IMR-90 (cell line): ENCODE data around the gene SARDH. TPM values are rescaled to one million over a fixed set of nuclear protein-coding genes. Genes with fewer than 3 reads are reported as not detected.

ENCODE experiments used
- ATAC-seq: fragments of 200-7000 bp; cut with Tn5 transposase; 2 replicates; pipeline ENCODE4 v1.9.1; 2020; ENCODE audit warnings: low read depth, mild to moderate bottlenecking, moderate library complexity
- BruUV-seq: library from RNA; stranded (reverse); fragments of 400-500 nt; replicated peaks from 2 replicates; lab custom pipeline; 2021; lab: Mats Ljungman, UMichigan
- CTCF ChIA-PET: fragments of 300-600 bp; formaldehyde crosslinking; extraction: SDS; loops from one replicate; lab custom pipeline; 2021; ENCODE audit warnings: antibody characterized with exemption; lab: Yijun Ruan, JAX
- POLR2A ChIA-PET: fragments of 300-600 bp; sonication (Branson Sonifier 250); formaldehyde crosslinking; loops from one replicate; lab custom pipeline; 2022; ENCODE audit warnings: antibody characterized with exemption; ENCODE audit not compliant: unreplicated experiment; lab: Charles Lee
- DNase-seq: peaks from one replicate; pipeline ENCODE4 v3.0.0; 2013
- H2AFZ ChIP-seq: replicated peaks from 2 replicates; pipeline ENCODE3; 2013; ENCODE audit warnings: low read length, mild to moderate bottlenecking; ENCODE audit not compliant: poor library complexity
- H2AK5ac ChIP-seq: 2 replicates; pipeline ENCODE4 v1.6.1; 2013; ENCODE audit warnings: low read depth, low read length, inconsistent platforms
- H2AK9ac ChIP-seq: replicated peaks from 2 replicates; pipeline ENCODE3; 2013; ENCODE audit warnings: mild to moderate bottlenecking, low read depth, low read length, moderate library complexity; ENCODE audit not compliant: poor library complexity
- H2BK120ac ChIP-seq: 2 replicates; pipeline ENCODE4 v1.6.1; 2013; ENCODE audit warnings: low read depth, low read length, inconsistent platforms
- H2BK15ac ChIP-seq: 3 replicates; pipeline ENCODE4 v1.6.1; 2013; ENCODE audit warnings: low read depth, low read length, inconsistent platforms
- H2BK20ac ChIP-seq: 2 replicates; pipeline ENCODE4 v1.6.1; 2013; ENCODE audit warnings: low read depth, mild to moderate bottlenecking, inconsistent platforms, low read length, moderate library complexity
- H2BK5ac ChIP-seq: 2 replicates; pipeline ENCODE4 v1.6.1; 2013; ENCODE audit warnings: mild to moderate bottlenecking, low read depth, low read length, inconsistent platforms; ENCODE audit not compliant: poor library complexity, severe bottlenecking
- H3K14ac ChIP-seq: replicated peaks from 2 replicates; pipeline ENCODE4 v1.6.1; 2013; ENCODE audit warnings: low read depth, low read length, inconsistent platforms
- H3K18ac ChIP-seq: 2 replicates; pipeline ENCODE4 v1.6.1; 2013; ENCODE audit warnings: low read depth, low read length, control low read depth
- H3K23ac ChIP-seq: 2 replicates; pipeline ENCODE4 v1.6.1; 2013; ENCODE audit warnings: low read depth, low read length, inconsistent platforms
- H3K27ac ChIP-seq: 2 replicates; pipeline ENCODE4 v1.5.1; 2013; ENCODE audit warnings: mild to moderate bottlenecking, control low read depth, low read length; ENCODE audit not compliant: insufficient read depth
- H3K27me3 ChIP-seq: 2 replicates; pipeline ENCODE4 v1.6.1; 2013; ENCODE audit warnings: low read length; ENCODE audit not compliant: control insufficient read depth, insufficient read depth
- H3K36me3 ChIP-seq: 2 replicates; pipeline ENCODE4 v1.6.1; 2013; ENCODE audit warnings: low read length, mixed read lengths; ENCODE audit not compliant: control insufficient read depth, insufficient read depth
- H3K4ac ChIP-seq: 2 replicates; pipeline ENCODE4 v1.6.1; 2013; ENCODE audit warnings: low read depth, low read length, inconsistent platforms
- H3K4me1 ChIP-seq: 2 replicates; pipeline ENCODE4 v1.6.1; 2013; ENCODE audit warnings: low read length, mixed read lengths; ENCODE audit not compliant: control insufficient read depth, insufficient read depth
- H3K4me2 ChIP-seq: 2 replicates; pipeline ENCODE4 v1.6.1; 2013; ENCODE audit warnings: low read depth, mild to moderate bottlenecking, control low read depth, low read length, moderate library complexity
- H3K4me3 ChIP-seq: 2 replicates; pipeline ENCODE4 v1.5.1; 2013; ENCODE audit warnings: low read depth, mild to moderate bottlenecking, control low read depth, low read length, moderate library complexity; ENCODE audit not compliant: insufficient read depth
- H3K56ac ChIP-seq: 2 replicates; pipeline ENCODE4 v1.6.1; 2013; ENCODE audit warnings: low read length, inconsistent platforms; ENCODE audit not compliant: insufficient read depth; ENCODE audit errors: extremely low read depth
- H3K79me1 ChIP-seq, 2 experiments: 2 replicates each; pipeline ENCODE4 v1.6.1; 2013; ENCODE audit warnings: low read length in 2 of 2, inconsistent platforms in 1 of 2, low read depth in 1 of 2
- H3K9ac ChIP-seq: 2 replicates; pipeline ENCODE4 v1.6.1; 2013; ENCODE audit warnings: low read depth, low read length, control low read depth
- H3K9me1 ChIP-seq: 2 replicates; pipeline ENCODE4 v1.6.1; 2013; ENCODE audit warnings: low read length, inconsistent platforms; ENCODE audit not compliant: insufficient read depth
- H3K9me3 ChIP-seq: 2 replicates; pipeline ENCODE4 v1.6.1; 2013; ENCODE audit warnings: low read length; ENCODE audit not compliant: control insufficient read depth, insufficient read depth
- H4K20me1 ChIP-seq: 2 replicates; pipeline ENCODE4 v1.6.1; 2013; ENCODE audit warnings: low read length, inconsistent platforms; ENCODE audit not compliant: insufficient read depth
- H4K5ac ChIP-seq: 2 replicates; pipeline ENCODE4 v1.6.1; 2013; ENCODE audit warnings: mild to moderate bottlenecking, low read depth, low read length, control low read depth
- H4K8ac ChIP-seq, 2 experiments: 2 replicates each; pipeline ENCODE4 v1.6.1; 2013; ENCODE audit warnings: low read depth in 2 of 2, low read length in 2 of 2, control low read depth in 1 of 2, inconsistent platforms in 1 of 2
- H4K91ac ChIP-seq: 2 replicates; pipeline ENCODE4 v1.6.1; 2013; ENCODE audit warnings: low read depth, low read length, inconsistent platforms; ENCODE audit not compliant: insufficient read depth
- RAD21 ChIP-seq: IDR thresholded peaks from 2 replicates; pipeline ENCODE4 v1.6.1; 2012; ENCODE audit warnings: low read length, improper control_type of control experiment
- RFX5 ChIP-seq: IDR thresholded peaks from 2 replicates; pipeline ENCODE4 v1.8.0; 2012; ENCODE audit warnings: low read depth, mild to moderate bottlenecking, low read length, moderate library complexity
- WGBS, 2 experiments: methylation state at CpG; one replicate each; pipeline versions ENCODE4 v1.1.5 to v1.1.7; 2013; ENCODE audit warnings: missing lambda C conversion rate in 2 of 2; ENCODE audit not compliant: insufficient read length in 1 of 2; ENCODE audit errors: extremely low coverage in 2 of 2; 5-methylcytosine and 5-hydroxymethylcytosine counted together
- dilution Hi-C: fragments of 300-500 bp; cut with HindIII; formaldehyde crosslinking; loops from one replicate; pipeline ENCODE4 v1.14.3; 2018; ENCODE audit warnings: low sequenced_read_pairs; ENCODE audit not compliant: unreplicated experiment
- in situ Hi-C: fragments of 300-500 bp; cut with MboI; formaldehyde crosslinking; loops from 3 replicates; pipeline ENCODE4 v1.14.3; 2019; ENCODE audit warnings: low sequenced_read_pairs, inconsistent platforms, mixed read lengths
- intact Hi-C: fragments of 100-400 bp; cut with micrococcal nuclease; formaldehyde crosslinking; loops from 2 replicates; pipeline ENCODE4 v1.10.0; 2022
- polyA plus RNA-seq, 3 experiments: library from polyadenylated mRNA; depleted of rRNA; stranded (reverse); fragments of >200 nt; gene quantifications; 2 replicates each; pipeline ENCODE4 v1.2.3, GENCODE V29; 2012; ENCODE audit warnings: low replicate concordance in 1 of 3
- total RNA-seq: library from RNA; depleted of rRNA; stranded (reverse); fragments of >200 nt; gene quantifications from 2 replicates; pipeline ENCODE4 v1.2.3, GENCODE V29; 2012

Gene SARDH
- total and polyA plus RNA-seq, 2 of the 4 experiments (the other 2 are of a cell fraction), result 5.0 to 7.5 TPM

- peaks cover 44% of the 10 kb centered on the region for H3K27me3 ChIP-seq
- CTCF ChIA-PET, result no interaction called here
- no peak overlapping the region for H2BK120ac ChIP-seq
- no peak overlapping the region for H4K5ac ChIP-seq
- no peaks in the 10 kb centered on the region for H3K9me1 ChIP-seq
- no peak overlapping the region for H3K56ac ChIP-seq
- DNase-seq (no peak), ATAC-seq (no peak)
- no peaks in the 10 kb centered on the region for H3K79me1 ChIP-seq
- no peak overlapping the region for H3K14ac ChIP-seq
- no peak overlapping the region for H3K4me2 ChIP-seq
- intact Hi-C loops (no loop called here), dilution Hi-C loops (no loop called here), in situ Hi-C loops (no loop called here)
- no peak overlapping the region for H2AFZ ChIP-seq
- H4K91ac ChIP-seq, result no peak overlapping the region
- no peak overlapping the region for H3K27ac ChIP-seq
- POLR2A ChIA-PET, result no interaction called here
- H2BK15ac ChIP-seq, result no peak overlapping the region
- no peak overlapping the region for H2BK5ac ChIP-seq
- no peak for TF ChIP-seq RAD21
- no peak for TF ChIP-seq RFX5
- no peak overlapping the region for H4K8ac ChIP-seq
- H3K9me3 ChIP-seq, result peaks cover 3% of the 10 kb centered on the region; the same call in 1 of the 2 replicates
- H3K9ac ChIP-seq, result no peak overlapping the region
- H4K20me1 ChIP-seq, result no peaks in the 10 kb centered on the region
- no peak overlapping the region for H3K4ac ChIP-seq
- no peak overlapping the region for H2AK5ac ChIP-seq
- H3K4me3 ChIP-seq, result no peak overlapping the region
- H3K4me1 ChIP-seq, result no peaks in the 10 kb centered on the region
- H3K36me3 ChIP-seq, result no peaks in the 10 kb centered on the region
- 72% methylated on average over 5 of the region's 12 CpGs; no CpG with 5 or more reads in 1 of the 2 experiments for WGBS, 2 experiments
- no peak overlapping the region for H2AK9ac ChIP-seq
- H2BK20ac ChIP-seq, result no peak overlapping the region
- no peak overlapping the region for H3K23ac ChIP-seq
- H3K18ac ChIP-seq, result no peak overlapping the region
- no TSS peak for BruUV-seq
Observed at GRCh38 chr9:133631111-133631510, 107.0 kb downstream of the SARDH start.
